ENCODE data around the gene GRIP2. TPM values are rescaled to one million over a fixed set of nuclear protein-coding genes. Genes with fewer than 3 reads are reported as not detected.

GRIP2 gene
- polyA plus RNA-seq, 3 donors, result not detected

DNA sequence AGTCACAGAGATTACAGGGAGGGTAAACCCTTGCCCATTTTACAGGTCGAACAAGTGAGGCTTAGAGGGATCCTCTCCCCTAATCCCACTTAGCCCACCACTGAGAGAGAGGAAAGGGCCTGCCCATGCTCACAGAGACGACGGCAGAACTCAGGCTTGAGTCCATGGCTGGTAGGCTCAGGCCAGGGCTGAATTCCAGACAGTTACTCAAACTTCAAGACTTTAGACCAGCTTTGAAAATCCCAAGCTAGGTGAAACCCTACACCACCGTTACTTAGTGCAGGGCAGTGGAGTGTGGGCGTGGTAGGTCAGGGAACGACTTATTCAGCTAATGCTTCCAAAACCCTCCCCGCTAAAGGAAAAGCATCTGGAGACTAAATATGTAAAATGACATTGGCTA, 16.4 kb downstream of the GRIP2 start:
- H3K4me3 ChIP-seq (replicated peaks in 1 of 3; ENCODE audit: low read depth in 2 of 3, low read length in 3 of 3), result no peak overlapping the region
- peaks cover 2 to 8% (median 4%) of the 10 kb centered on the region in 3 donors for H3K27me3 Mint-ChIP-seq (ENCODE audit: low read depth in 3 of 3)
- no peak overlapping the region for H3K27ac ChIP-seq (ENCODE audit: low read depth in 1 of 2, low read length in 2 of 2)
- no CpG with 5 or more reads among the region's 7 CpGs for WGBS (ENCODE audit: insufficient coverage)
- no peak overlapping the region for H2AFZ ChIP-seq (ENCODE audit: insufficient read depth, low read depth, low read length, poor library complexity, severe bottlenecking)
- H3K4me2 ChIP-seq (replicated peaks; ENCODE audit: extremely low read depth, low read length, poor library complexity, severe bottlenecking), result no peak overlapping the region
- H3K4me1 Mint-ChIP-seq, result no peaks in the 10 kb centered on the region
- no peaks in the 10 kb centered on the region for H3K36me3 Mint-ChIP-seq
- H4K20me1 ChIP-seq (ENCODE audit: insufficient read depth, low read length), result no peaks in the 10 kb centered on the region
- no peak overlapping the region for H3K27ac Mint-ChIP-seq
- H3K36me3 ChIP-seq (replicated peaks in 1 of 2; ENCODE audit: control insufficient read depth in 1 of 2, insufficient read depth in 2 of 2, low read length in 2 of 2), result no peaks in the 10 kb centered on the region
- intact Hi-C loops (cut with micrococcal nuclease), result no loop called here
- no peaks in the 10 kb centered on the region for H3K4me1 ChIP-seq (ENCODE audit: control insufficient read depth in 1 of 2, insufficient read depth in 2 of 2, low read length in 2 of 2)
- H3K9ac ChIP-seq (ENCODE audit: insufficient read depth, low read length, poor library complexity, severe bottlenecking), result no peak overlapping the region
- H3K79me2 ChIP-seq (ENCODE audit: insufficient read depth, low read length), result no peaks in the 10 kb centered on the region
- H3K27me3 ChIP-seq (ENCODE audit: control insufficient read depth in 2 of 2, insufficient read depth in 2 of 2, low read length in 2 of 2), result no peaks in the 10 kb centered on the region
- H3K9me3 Mint-ChIP-seq, result peaks cover 0 to 2% (median 0%) of the 10 kb centered on the region in 7 donors
- DNase-seq, result no peak
- H3K4me3 Mint-ChIP-seq, result no peak overlapping the region
- TF ChIP-seq, protein P1, sequence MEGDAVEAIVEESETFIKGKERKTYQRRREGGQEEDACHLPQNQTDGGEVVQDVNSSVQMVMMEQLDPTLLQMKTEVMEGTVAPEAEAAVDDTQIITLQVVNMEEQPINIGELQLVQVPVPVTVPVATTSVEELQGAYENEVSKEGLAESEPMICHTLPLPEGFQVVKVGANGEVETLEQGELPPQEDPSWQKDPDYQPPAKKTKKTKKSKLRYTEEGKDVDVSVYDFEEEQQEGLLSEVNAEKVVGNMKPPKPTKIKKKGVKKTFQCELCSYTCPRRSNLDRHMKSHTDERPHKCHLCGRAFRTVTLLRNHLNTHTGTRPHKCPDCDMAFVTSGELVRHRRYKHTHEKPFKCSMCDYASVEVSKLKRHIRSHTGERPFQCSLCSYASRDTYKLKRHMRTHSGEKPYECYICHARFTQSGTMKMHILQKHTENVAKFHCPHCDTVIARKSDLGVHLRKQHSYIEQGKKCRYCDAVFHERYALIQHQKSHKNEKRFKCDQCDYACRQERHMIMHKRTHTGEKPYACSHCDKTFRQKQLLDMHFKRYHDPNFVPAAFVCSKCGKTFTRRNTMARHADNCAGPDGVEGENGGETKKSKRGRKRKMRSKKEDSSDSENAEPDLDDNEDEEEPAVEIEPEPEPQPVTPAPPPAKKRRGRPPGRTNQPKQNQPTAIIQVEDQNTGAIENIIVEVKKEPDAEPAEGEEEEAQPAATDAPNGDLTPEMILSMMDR (IDR thresholded peaks at IDR 0.05), result no peak
- no peaks in the 10 kb centered on the region for H3K9me3 ChIP-seq (replicated peaks in 1 of 2; ENCODE audit: control insufficient read depth in 1 of 2, insufficient read depth in 1 of 2, low read length in 2 of 2)

DNA sequence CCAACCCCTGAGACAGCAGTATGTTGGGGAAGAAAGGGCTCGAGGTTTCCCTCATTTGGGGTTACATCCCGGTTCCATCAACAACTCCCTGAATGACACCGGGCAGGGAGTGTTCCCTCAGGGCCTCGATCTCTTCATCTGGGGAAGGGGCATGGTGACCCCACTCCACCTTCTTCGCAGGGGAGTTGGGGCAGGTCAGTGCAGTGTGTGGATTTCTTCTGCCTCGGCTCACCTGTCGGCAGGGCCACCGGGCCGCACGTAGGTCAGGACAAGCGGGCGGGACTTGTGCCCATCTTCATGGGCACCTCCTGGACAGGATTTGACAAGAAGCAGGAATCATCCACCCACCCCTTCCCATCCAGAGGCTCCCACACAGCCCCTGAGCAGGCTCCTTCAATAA, 17.4 kb downstream of the GRIP2 start:
- no peak overlapping the region for H3K4me2 ChIP-seq (replicated peaks; ENCODE audit: extremely low read depth, low read length, poor library complexity, severe bottlenecking)
- no peaks in the 10 kb centered on the region for H3K79me2 ChIP-seq (ENCODE audit: insufficient read depth, low read length)
- DNase-seq, result no peak
- H3K27me3 ChIP-seq (ENCODE audit: control insufficient read depth in 2 of 2, insufficient read depth in 2 of 2, low read length in 2 of 2), result no peaks in the 10 kb centered on the region
- no peaks in the 10 kb centered on the region for H4K20me1 ChIP-seq (ENCODE audit: insufficient read depth, low read length)
- 92% methylated on average over 7 of the region's 12 CpGs for WGBS (ENCODE audit: insufficient coverage)
- H3K4me3 ChIP-seq (replicated peaks in 1 of 3; ENCODE audit: low read depth in 2 of 3, low read length in 3 of 3), result no peak overlapping the region
- H3K9me3 ChIP-seq (replicated peaks in 1 of 2; ENCODE audit: control insufficient read depth in 1 of 2, insufficient read depth in 1 of 2, low read length in 2 of 2), result no peaks in the 10 kb centered on the region
- H3K4me1 Mint-ChIP-seq, result no peaks in the 10 kb centered on the region
- intact Hi-C loops (cut with micrococcal nuclease), result no loop called here
- H3K4me3 Mint-ChIP-seq, result no peak overlapping the region
- H3K9ac ChIP-seq (ENCODE audit: insufficient read depth, low read length, poor library complexity, severe bottlenecking), result no peak overlapping the region
- H3K36me3 ChIP-seq (replicated peaks in 1 of 2; ENCODE audit: control insufficient read depth in 1 of 2, insufficient read depth in 2 of 2, low read length in 2 of 2), result no peaks in the 10 kb centered on the region
- H3K27ac ChIP-seq (ENCODE audit: low read depth in 1 of 2, low read length in 2 of 2), result no peak overlapping the region
- no peaks in the 10 kb centered on the region for H3K4me1 ChIP-seq (ENCODE audit: control insufficient read depth in 1 of 2, insufficient read depth in 2 of 2, low read length in 2 of 2)
- no peak overlapping the region for H3K27ac Mint-ChIP-seq
- no peaks in the 10 kb centered on the region for H3K9me3 Mint-ChIP-seq
- no peak overlapping the region for H2AFZ ChIP-seq (ENCODE audit: insufficient read depth, low read depth, low read length, poor library complexity, severe bottlenecking)
- TF ChIP-seq, protein P1 (IDR thresholded peaks at IDR 0.05), result no peak
- H3K27me3 Mint-ChIP-seq (ENCODE audit: low read depth in 3 of 3), result peaks cover 2 to 6% (median 5%) of the 10 kb centered on the region in 3 donors
- H3K36me3 Mint-ChIP-seq, result no peaks in the 10 kb centered on the region

All from CD14-positive monocyte (primary cell).